Neural progenitor cell (in vitro differentiated cells): Measurements from ENCODE around the gene NRBF2.

Experiments used
- CTCF ChIP-seq: fragments of 200-600 bp; sonication (generic); IDR thresholded peaks from 2 replicates; pipeline ENCODE4 v1.5.1; 2017; ENCODE audit warnings: antibody characterized with exemption, mild to moderate bottlenecking
- EZH2 ChIP-seq: fragments of 200-600 bp; sonication (generic); IDR thresholded peaks from 2 replicates; pipeline ENCODE4 v1.6.1; 2017; ENCODE audit warnings: antibody characterized with exemption, mild to moderate bottlenecking, moderate library complexity
- EZH2phosphoT487 ChIP-seq: fragments of 200-600 bp; sonication (generic); IDR thresholded peaks from 2 replicates; pipeline ENCODE4 v1.6.1; 2017; ENCODE audit warnings: antibody characterized with exemption

DNA sequence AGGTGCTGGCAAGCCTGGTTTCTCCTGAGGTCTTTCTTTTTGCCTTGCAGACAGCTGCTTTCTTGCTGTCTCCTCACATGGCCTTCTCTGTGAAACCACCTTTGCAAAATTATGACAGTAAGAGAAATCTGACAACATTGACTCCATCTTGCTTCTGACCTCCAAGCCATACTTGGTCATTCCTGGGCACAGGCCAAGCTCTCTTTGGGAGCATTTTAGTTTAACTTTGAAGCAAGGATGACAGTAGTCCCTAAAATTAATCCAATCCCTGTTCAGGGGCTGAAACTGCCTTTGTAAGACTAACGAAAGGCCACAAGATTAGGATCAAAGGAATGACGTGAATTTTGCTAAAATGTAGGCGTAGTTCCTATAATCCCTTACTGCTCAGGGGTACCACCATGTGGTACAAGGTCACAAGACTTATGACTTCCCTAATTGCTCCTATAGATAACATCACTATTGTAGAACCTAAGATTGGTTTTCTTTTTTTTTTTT, 25.1 kb upstream of the NRBF2 start:
- TF ChIP-seq CTCF (no peak), EZH2 (no peak), EZH2phosphoT487 (no peak)
